ENCODE measurements around the gene STAT6.
"Not testable (repeated sequence)": the region's sequence is repeated elsewhere in the genome, so short reads cannot be mapped to it uniquely, and the experiment has no call there.

The STAT6 gene

DNA sequence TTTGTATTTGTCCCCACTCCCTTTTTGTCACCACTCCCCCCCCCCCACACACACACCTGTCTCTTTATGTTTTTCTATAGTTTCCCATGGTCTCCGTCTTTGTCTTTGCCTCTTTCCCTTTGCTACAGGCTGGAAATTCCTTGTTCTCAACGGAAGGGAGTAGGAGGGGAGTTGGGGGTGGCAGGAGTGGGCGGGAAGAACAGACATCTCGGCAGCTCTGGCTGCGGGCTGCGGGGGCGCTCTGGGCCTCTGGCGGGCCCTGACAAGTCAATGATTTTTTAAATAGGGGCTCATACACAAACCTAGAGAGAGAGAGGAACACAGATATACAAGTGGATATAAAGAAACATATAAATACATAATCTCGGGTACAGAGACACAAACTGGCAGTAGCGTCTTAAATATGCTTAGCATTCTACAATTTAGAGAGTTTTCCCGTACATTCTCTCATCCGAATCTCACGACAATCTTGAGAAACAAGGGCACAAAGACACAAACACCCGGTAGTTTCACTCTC is 24.6 kb downstream of the STAT6 start:
- no peak for DNase-seq

DNA sequence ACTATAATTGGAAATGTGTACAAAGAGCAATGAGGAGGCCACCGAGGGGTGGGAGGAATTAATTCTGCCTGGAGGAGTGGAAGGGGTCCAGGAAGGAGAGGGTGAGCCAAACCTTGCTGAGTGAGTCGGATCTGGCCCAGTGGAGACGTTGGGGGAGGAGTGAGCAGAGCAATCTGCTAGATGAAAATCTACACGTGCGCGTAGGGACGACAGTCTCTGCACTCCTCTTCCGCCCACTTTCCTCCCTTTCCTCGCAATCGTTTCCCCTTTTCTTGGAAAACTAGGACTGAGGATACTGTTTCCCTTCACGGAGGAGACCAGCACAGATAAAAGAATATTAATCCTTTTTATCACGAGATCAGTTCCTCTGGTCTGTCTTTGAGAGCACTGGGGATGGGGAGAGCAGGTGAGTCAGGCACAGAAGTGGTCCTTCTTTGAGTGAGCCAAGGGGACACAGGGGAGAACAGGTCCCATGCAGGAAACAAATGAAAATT is 25.1 kb downstream of the STAT6 start:
- DNase-seq = no peak

DNA sequence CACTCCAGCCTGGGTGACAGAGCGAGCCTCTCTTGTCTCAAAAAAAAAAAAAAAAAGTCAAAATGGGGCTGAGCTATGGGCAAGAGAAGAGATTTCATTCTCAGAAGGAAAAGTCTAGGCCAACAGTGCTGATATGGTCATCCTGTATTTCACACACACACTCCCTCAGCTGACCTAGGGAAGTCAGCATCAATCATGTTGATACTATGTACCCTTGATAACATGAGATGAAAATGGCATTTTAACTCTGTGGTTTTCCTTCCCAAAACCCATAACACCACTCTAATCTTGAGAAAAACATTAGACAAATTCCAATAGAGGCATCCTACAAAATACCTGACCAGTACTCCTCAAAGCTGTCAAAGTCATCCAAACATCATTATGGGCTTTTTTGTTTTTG is 30.3 kb downstream of the STAT6 start:
- no peak for DNase-seq

DNA sequence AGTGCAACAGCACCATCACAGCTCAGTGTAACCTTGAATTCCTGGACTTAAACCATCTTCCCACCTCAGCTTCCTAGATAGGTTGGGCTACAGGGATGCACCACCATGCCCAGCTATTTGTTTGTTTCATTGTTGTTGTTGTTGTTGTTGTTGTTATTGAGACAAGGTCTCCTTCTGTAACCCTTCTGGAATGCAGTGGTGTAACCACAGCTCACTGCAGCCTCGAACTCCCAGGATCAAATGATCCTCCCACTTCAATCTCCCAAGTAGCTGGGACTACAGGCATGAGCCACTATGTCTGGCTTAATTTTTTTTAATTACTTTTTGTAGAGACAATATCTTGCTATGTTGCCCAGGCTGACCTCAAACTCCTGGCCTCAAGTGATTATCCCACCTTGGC is 31.3 kb downstream of the STAT6 start:
- no peak for DNase-seq

DNA sequence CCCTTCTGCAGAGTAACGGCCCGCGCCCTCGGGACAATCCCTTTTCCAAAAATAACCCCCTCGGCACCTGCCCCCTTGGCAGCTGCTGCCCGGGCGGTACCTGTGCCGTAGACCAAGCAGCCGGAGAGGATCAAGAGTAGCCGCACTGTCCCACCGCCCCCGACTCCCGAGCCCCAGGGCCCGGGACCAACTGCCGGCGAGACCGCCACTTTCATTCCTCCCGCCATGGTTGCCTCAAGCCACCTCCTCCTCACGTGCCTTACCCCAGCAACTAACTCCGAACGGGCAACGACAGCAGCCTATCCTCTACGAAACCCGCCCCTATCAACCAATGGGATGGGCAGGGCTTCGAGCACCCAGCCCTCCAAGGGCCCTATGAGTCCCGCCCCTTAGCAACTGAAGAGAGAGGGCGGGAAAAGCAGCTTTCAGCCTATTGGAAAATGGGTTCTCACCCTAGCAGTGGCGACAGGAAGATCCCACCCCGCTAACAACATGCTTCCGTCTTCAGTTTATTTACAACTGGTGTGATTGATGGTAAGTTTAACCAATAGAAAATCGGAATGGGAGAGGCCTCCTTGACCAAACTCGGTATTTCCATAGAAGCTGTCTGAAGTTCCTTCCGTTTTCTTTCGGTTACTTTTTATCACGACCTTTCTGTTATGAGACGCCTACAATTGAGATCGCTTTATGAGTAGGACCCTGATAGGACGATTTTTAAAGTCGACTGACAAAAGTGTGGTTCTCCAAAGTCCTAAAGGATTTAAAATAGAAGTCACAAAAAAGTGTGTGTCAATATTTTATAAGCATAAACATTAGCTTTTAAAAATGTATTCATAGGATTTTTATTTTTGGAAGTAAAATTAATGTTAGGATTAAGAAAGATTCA is 32.4 kb downstream of the STAT6 start, which contains the start of gene NEMP1:
Gene NEMP1, minus strand, starts transcription at position 273 of the 886 bp plus-strand sequence. Its CDS starts 46 bp downstream, at position 227.
- peak; percentile 98 for DNase-seq

DNA sequence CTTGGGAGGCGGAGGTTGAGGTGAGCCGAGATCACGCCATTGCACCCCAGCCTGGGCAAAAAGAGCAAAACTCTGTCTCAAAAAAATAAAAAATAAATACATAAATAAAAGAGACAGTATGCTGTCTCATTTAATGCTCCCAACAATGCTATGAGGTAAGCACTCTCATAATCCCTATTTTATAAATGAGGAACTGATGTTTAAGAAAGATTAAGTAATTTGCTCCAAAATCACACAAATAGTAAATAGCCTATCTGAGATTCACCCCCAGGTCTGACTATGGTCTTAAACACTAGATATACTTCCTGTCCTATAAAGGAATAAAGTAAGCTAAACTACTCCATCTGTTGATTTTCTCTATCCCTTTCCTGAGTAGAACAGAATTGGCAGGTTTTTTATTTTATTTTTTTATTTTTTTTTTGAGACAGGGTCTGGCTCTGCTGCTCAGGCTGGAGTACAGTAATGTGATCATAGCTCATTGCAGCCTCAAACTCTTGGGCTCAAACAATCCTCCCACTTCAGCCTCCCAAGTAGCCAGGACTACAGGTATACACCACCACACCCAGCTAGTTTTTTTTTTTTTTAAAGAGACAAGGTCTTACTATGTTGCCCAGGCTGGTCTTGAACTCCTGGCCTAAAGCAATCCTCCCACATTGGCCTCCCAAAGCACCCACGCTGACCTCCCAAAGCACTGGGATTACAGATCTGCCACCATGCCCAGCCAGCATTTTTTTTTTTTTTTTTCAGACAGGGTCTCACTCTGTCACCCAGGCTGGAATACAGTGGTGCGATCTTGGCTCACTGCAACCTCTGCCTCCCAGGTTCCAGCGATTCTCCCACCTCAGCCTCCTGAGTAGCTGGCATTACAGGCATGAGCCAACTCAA is 37.4 kb downstream of the STAT6 start:
- not testable (repeated sequence) for DNase-seq

DNA sequence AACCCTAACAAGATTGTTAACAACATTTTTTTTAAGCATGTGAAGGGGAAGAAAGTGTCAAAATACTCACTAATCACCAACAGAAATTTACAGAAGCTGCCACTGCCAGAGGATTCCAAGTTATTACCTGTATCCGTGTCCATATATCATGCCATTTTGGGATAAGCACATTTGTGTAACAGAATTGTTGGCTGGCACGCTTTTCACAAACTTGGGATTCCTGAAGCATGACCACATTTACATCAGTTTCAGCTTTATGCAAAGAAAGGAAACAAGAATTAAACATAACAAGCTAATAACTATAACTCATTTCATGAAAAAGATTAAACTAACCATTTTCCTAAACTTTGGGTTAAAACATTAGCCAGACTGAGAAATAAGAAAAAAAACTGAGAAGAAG is 38.5 kb downstream of the STAT6 start:
- no peak for DNase-seq

DNA sequence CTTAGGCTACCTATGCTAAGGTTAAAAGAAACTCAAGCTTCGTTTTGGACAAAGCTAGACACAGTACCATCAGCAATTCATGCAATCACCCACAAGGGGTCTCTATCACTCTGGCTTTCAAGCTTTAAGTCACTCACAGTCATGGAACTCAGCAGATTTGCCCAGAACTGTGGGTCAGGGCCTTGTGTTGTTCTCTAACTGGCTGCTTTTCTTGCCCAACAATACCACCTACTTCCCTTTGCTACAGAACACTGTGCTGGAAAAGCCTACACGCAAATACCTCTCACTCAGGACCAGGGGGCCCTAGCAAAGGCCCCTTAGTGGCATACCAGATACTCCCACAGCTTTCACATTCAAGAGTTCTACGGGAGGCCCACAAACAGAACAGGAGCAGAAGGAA is 41.6 kb downstream of the STAT6 start:
- no peak for DNase-seq

DNA sequence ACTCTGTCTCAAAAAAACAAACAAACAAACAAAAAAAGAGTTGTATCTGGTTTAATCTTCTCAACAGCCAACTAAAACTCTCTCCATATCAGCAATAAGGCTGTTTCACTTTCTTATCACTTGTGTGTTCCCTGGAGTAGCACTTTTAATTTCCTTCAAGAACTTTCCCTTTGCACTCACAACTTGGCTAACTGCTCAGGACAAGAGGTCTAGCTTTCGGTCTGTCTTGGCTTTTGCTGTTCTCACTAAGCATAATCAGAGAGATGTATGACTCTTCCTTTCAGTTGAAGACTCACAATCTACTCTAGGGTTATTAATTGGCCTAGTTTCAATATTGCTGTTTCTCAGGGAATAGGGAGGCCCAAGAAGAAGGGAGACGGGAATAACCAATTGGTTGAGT is 44.9 kb downstream of the STAT6 start:
- no peak for DNase-seq

DNA sequence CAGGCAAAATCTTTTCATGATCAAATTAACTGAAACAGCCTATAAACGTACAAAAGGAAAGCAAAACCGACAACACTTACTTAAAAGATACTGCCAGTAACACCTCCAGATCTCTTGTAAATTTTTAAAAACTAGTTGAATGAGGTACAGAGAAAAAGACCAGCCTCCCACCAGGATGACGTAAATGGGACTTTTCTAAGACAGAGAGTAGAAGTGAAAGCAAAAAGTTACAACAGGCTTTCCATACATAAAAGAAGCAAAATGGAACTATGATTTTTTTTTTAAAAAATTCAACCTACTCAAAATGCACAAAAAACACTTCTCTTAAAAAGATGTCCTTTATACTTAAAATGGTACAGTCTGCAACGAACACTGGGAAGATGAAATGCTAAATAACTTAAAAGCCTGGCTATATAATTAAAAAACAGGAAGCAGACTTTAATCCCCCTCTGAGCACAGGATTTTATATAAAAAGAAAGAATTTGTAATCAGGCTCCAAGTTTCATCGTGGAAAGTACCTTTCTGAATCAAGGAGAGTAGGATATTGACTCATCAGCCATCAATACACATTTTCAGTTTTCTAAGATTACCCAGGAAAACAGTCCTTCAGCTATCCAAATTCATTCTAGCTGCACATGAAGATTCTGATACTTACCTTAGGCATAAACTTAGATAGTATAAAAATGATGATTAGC is 47.0 kb downstream of the STAT6 start:
- DNase-seq = no peak

DNA sequence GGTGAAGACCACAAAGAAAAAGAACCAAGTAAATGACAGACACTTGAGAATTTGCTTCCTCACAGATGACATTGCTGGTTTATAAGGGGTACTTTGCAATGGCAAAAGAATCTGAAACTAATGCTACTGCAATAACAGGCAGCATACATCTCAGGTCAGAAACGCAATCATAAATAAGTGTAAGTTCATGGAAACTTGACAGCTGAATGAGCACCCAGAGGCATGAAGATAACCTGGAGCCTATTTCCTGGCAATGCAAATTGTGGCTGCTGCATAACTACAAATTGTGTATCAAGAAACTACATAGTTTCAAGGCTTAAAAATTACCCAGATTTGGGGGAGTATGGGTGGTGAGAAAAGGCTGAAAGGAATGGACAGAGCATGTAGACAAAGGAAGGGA is 52.7 kb downstream of the STAT6 start:
- DNase-seq = no peak

DNA sequence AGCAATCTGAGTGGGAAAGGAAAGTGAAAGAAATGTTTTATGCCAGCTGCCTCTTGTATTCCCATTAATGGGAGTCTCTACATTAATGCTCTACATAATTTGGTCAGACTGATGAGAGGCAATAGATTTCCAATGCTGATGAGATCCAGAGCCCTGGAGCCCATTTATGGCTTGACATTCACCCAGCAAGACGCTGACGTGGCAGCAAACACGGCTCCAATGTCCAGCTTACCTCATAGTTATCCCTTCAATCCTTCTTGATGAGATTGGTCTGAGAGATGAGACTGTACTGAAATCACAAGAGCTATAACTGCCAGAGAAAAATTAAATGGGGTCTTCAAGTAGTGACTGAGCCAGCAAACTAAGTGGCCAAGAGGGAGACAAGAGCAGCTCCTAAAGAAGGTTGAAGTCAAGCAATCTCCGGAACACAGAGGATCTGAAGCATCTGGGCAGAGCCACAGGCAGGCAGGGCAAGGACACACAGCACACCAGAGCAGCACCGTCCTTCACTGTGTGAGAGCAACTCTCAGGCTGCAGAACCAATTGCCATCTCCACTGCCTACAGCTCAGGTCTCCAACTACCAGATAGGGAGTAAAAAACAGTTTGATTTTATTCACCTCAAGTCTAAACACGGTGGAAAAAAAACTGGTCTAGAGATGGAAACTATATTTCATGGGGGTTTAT is 54.0 kb downstream of the STAT6 start:
- no peak for DNase-seq

DNA sequence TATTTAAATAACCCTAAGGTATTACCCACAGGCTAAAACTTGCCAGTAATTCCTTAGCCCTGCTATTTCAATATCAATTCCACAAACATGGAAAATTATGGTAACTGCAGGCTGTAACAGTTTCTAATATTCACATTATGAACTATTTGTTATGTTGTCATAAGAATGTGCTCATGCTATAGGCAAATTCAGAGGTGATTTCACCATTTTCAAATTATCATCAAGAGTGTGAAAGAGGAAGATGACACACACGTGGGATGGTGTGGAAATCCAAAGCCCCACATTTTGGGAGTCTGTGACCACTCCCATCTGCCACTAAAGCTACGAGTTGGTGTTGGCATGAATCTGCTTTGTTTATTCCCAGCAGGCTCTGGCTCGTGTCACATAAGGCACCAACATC is 55.3 kb downstream of the STAT6 start:
- DNase-seq = no peak

DNA sequence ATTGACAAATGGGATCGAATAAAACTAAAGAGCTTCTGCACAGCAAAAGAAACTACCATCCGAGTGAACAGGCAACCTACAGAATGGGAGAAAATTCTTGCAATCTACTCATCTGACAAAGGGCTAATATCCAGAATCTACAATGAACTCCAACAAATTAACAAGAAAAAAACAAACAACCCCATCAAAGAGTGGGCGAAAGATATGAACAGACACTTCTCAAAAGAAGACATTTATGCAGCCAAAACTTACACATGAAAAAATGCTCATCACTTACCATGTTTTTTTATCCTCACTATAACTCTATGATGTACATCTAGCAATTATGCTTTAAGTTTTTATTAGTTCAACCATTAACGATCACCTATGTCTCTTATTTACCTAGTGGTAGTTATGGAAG is 57.3 kb downstream of the STAT6 start:
- DNase-seq = not testable (repeated sequence)

DNA sequence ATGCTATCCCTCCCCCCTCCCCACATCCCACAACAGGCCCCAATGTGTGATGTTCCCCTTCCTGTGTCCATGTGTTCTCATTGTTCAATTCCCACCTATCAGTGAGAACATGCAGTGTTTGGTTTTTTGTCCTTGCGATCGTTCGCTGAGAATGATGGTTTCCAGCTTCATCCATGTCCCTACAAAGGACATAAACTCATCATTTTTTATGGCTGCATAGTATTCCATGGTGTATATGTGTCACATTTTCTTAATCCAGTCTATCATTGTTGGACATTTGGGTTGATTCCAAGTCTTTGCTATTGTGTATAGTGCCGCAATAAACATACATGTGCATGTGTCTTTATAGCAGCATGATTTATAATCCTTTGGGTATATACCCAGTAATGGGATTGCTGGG is 58.0 kb downstream of the STAT6 start:
- not testable (repeated sequence) for DNase-seq

DNA sequence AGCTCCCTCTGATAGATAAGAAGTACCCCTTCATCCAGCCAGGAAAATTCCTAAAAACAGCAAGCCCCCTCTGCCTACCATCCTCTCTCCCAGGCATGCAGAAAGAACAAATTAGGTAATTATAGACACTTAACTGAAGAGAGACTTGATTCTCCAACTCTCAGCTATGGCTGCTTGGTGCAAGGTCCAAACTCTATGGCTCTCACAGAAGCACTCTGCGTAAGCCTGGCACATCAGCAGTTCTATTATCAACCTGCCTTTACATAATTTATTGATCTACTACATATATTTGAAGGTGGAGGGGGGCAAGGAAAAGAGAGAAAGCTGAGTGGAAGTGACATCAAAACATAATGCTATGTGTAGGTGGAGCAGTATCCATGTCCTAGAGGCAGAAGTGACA is 60.2 kb downstream of the STAT6 start:
- DNase-seq = no peak

DNA sequence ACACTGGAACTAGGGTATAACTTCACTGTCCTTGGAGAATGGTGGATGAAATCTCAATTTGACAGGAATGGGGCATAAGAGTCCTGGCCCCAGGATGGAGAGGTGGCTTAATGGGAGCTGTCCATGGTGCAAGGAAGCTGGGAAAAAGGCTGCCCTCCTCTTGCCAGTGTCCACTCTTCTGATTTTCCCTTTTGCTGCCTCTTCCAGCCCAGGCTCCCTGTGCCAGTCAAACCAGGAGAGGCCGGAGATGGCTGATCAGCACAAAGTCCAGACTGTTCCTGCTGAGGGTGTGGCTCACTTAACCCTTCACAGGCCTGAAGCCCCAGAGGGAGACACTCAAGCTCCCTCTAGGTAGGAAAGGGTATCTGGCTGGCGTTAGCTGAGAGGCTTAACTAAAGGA is 61.3 kb downstream of the STAT6 start, which contains the start of gene MYO1A:
Gene MYO1A, minus strand, starts transcription at position 240 of the 400 bp plus-strand sequence. CDS start 1,806 bp downstream, outside the sequence.
- DNase-seq = peak; percentile 15

DNA sequence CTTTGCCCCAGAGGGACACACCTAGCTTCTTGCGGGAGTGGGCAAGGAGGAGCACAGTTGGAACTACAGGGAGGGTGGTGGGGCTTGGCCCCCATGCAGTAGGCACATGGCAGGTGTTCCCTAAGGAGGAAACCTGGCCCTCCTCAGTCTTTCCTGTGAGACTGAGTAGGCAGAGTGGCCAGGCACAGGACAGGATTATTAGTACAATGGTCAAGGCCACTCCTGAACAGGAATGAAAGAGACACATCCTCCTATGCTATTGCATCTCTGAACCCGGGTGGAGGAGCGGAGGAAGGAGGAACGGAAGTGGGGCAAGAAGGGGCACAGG is 62.1 kb downstream of the STAT6 start:
- DNase-seq = no peak

DNA sequence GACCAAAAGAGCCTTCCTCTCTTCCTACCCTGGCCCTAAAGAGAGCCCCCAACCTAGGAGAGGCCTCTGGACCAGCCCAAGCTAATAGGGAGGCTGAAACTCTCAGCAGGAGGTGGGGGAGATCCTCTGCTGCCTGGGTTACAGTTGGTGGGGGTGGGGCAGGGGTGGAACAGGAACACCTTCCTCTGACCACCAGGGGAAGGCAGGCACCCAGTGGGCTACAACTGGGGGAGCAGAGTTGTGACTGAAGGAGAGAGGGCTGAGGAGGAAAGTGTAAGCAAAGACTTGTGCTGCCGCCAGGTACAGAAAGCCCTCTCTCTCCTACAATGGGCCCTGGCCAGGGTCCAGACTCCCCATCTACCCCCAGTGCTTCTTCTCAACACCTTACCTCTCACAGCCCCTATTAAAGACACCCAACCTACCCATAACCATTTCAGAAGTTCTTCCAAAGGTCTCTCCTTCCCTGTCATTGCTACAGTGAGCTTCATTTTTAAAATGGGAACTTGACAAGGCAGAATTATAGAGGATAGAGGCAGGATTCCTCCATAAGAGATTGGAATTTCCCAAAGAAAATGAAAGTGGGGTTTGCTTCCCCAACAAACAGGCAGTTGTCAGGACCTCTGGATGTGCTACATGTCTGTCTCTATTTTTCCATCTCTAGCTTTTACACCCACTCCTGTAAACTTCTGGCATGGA is 62.6 kb downstream of the STAT6 start:
- DNase-seq = no peak

DNA sequence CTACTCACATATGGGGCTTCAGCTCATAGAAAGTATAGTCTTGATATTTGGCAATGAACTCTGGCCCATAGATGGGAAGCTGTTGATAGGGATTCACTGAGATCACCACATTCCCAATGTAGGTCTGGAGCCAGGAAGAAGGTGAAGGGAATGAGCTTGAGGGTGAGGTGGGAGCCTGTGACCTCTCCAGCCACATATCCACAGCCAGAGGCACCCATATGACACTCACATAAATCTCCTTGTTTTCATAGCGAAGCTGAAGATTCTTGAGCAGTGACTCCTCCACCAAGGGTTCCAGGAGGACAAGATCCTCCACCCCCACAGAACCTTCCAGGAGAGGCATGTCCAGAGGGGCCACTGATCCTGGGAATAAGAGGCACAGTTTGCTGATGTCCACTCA is 63.2 kb downstream of the STAT6 start:
- DNase-seq = no peak
